OCI-M2 (cell line): Measurements from ENCODE around the gene PAN3.

ENCODE experiments used
- DNase-seq: peaks from one replicate; lab custom pipeline; 2025; ENCODE audit not compliant: unreplicated experiment; lab: John Stamatoyannopoulos, UW

Gene PAN3

GRCh38 chr13:28219408-28220099, 81.2 kb downstream of the PAN3 start:
- no peak for DNase-seq

- DNase-seq = no peak
Measured at GRCh38 chr13:28220166-28220565, 81.8 kb downstream of the PAN3 start.

GRCh38 chr13:28229522-28230411, 91.4 kb downstream of the PAN3 start:
- DNase-seq = no peak

- DNase-seq = no peak
Measured at GRCh38 chr13:28231642-28232041, 93.3 kb downstream of the PAN3 start.

- DNase-seq = no peak
Measured at GRCh38 chr13:28237944-28238343, 99.6 kb downstream of the PAN3 start.

- no peak for DNase-seq
Measured at GRCh38 chr13:28239374-28239773, 101.0 kb downstream of the PAN3 start.

GRCh38 chr13:28245465-28245864, 107.1 kb downstream of the PAN3 start:
- no peak for DNase-seq

GRCh38 chr13:28246891-28247290, 108.5 kb downstream of the PAN3 start:
- DNase-seq = no peak

- DNase-seq = no peak
Measured at GRCh38 chr13:28248080-28248479, 109.7 kb downstream of the PAN3 start.

- no peak for DNase-seq
Measured at GRCh38 chr13:28250542-28250941, 112.2 kb downstream of the PAN3 start.

GRCh38 chr13:28251466-28251865, 113.1 kb downstream of the PAN3 start:
- DNase-seq = no peak

- no peak for DNase-seq
Measured at GRCh38 chr13:28252547-28252946, 114.2 kb downstream of the PAN3 start.

- DNase-seq = no peak
Measured at GRCh38 chr13:28257305-28257704, 119.0 kb downstream of the PAN3 start.

GRCh38 chr13:28258417-28258816, 120.1 kb downstream of the PAN3 start:
- no peak for DNase-seq

- no peak for DNase-seq
Measured at GRCh38 chr13:28267497-28267896, 129.2 kb downstream of the PAN3 start.

- no peak for DNase-seq
Measured at GRCh38 chr13:28268800-28269223, 130.5 kb downstream of the PAN3 start.

- no peak for DNase-seq
Measured at GRCh38 chr13:28271056-28271840, 132.9 kb downstream of the PAN3 start.

- no peak for DNase-seq
Measured at GRCh38 chr13:28273919-28274318, 135.6 kb downstream of the PAN3 start.

GRCh38 chr13:28282451-28282850, 144.1 kb downstream of the PAN3 start:
- DNase-seq = no peak

GRCh38 chr13:28283600-28283999, 145.3 kb downstream of the PAN3 start:
- no peak for DNase-seq

GRCh38 chr13:28286263-28286662, 147.9 kb downstream of the PAN3 start:
- DNase-seq = no peak

- no peak for DNase-seq
Measured at GRCh38 chr13:28297341-28297740, 159.0 kb downstream of the PAN3 start.
